Skeletal muscle cell (primary cell): ENCODE measurements around the gene TAF1.
"Not testable (repeated sequence)": the region's sequence is repeated elsewhere in the genome, so short reads cannot be mapped to it uniquely, and the experiment has no call there.

Experiments
- DNase-seq: peaks from one replicate; pipeline ENCODE4 v3.0.0-alpha.2; 2010; ENCODE audit warnings: low read depth
- H3K4me3 ChIP-seq: 2 replicates; pipeline ENCODE4 v1.5.1; 2011; ENCODE audit warnings: low read depth, mild to moderate bottlenecking, control low read depth, low read length, moderate library complexity

TAF1 gene, protein sequence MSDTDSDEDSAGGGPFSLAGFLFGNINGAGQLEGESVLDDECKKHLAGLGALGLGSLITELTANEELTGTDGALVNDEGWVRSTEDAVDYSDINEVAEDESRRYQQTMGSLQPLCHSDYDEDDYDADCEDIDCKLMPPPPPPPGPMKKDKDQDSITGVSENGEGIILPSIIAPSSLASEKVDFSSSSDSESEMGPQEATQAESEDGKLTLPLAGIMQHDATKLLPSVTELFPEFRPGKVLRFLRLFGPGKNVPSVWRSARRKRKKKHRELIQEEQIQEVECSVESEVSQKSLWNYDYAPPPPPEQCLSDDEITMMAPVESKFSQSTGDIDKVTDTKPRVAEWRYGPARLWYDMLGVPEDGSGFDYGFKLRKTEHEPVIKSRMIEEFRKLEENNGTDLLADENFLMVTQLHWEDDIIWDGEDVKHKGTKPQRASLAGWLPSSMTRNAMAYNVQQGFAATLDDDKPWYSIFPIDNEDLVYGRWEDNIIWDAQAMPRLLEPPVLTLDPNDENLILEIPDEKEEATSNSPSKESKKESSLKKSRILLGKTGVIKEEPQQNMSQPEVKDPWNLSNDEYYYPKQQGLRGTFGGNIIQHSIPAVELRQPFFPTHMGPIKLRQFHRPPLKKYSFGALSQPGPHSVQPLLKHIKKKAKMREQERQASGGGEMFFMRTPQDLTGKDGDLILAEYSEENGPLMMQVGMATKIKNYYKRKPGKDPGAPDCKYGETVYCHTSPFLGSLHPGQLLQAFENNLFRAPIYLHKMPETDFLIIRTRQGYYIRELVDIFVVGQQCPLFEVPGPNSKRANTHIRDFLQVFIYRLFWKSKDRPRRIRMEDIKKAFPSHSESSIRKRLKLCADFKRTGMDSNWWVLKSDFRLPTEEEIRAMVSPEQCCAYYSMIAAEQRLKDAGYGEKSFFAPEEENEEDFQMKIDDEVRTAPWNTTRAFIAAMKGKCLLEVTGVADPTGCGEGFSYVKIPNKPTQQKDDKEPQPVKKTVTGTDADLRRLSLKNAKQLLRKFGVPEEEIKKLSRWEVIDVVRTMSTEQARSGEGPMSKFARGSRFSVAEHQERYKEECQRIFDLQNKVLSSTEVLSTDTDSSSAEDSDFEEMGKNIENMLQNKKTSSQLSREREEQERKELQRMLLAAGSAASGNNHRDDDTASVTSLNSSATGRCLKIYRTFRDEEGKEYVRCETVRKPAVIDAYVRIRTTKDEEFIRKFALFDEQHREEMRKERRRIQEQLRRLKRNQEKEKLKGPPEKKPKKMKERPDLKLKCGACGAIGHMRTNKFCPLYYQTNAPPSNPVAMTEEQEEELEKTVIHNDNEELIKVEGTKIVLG (N-terminal part only)

GRCh38 chrX:71365875-71366673 is at the start of gene TAF1:
Gene TAF1 (plus strand): TSS chrX:71366357. CDS start chrX:71366375, 18 bp downstream.
- DNase-seq: peak; percentile 91
- peak within 1 kb of the TSS; percentile 76 for H3K4me3 ChIP-seq

GRCh38 chrX:71316959-71317358 is 49.2 kb upstream of the TAF1 start:
- H3K4me3 ChIP-seq, DNase-seq: not testable (repeated sequence)

DNA sequence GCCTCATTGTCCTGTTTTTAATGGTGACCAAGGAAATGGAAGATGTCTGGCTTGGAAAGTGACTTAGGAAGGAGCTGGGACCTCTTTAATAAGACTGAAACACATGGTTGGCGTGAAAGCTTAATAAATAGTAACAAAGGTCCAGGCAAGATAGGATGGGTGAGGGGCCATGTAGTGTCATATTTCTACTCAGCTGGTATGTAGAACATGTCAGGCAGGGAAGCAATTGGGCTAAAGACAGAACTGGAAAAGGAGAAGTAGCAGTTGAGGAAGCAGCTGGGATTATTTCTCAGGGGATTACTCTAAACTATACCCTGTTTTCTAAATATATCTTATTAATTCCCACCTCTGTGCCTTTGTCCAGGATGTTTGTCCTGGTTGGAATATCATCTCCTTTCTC is 46.0 kb upstream of the TAF1 start:
- H3K4me3 ChIP-seq: no peak overlapping the region
- no peak for DNase-seq

GRCh38 chrX:71321731-71322130 is 44.4 kb upstream of the TAF1 start:
- DNase-seq: no peak
- H3K4me3 ChIP-seq: no peak overlapping the region

GRCh38 chrX:71324452-71324851 is 41.7 kb upstream of the TAF1 start:
- not testable (repeated sequence) for DNase-seq, H3K4me3 ChIP-seq

GRCh38 chrX:71326394-71326793 is 39.8 kb upstream of the TAF1 start:
- DNase-seq: no peak
- H3K4me3 ChIP-seq: no peak overlapping the region

GRCh38 chrX:71349151-71349665 is 16.9 kb upstream of the TAF1 start:
- not testable (repeated sequence) for DNase-seq, H3K4me3 ChIP-seq

DNA sequence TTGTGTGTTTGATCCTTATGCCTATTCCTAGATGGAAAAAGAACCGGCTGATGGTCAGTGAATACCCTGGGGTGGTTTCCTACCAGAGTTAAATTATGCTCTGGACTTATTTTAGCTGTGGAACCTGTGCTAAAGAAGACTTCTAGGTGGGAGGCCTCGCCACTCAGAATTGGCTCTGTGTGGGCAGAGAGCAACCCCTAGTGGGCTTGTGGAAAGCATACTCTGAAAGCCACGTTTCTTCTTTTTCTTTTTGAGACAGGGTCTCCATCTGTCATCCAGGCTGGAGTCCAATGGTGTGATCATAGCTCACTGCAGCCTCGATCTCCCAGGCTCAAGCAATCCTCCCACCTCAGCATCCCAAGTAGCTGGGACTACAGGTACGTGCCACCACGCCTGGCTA is 16.3 kb upstream of the TAF1 start:
- DNase-seq, H3K4me3 ChIP-seq: not testable (repeated sequence)

GRCh38 chrX:71352439-71352838 is 13.7 kb upstream of the TAF1 start:
- H3K4me3 ChIP-seq, DNase-seq: not testable (repeated sequence)

DNA sequence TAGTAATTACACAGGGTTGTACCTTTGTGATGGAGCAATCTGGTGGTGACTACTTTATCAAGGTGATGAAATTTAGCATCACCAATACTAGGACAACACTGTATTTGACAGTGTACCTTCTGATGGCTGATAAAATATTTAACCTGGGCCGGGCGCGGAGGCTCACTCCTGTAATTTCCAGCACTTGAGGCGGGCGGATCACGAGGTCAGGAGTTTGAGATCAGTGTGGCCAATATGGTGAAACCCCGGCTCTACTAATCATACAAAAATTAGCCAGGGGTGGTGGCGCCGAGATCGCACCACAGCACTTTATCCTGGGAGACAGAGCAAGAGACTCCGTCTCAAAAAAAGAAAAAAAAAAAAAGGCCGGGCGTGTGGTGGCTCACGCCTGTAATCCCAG is 1.9 kb upstream of the TAF1 start:
- DNase-seq: no peak
- no peak overlapping the region for H3K4me3 ChIP-seq

DNA sequence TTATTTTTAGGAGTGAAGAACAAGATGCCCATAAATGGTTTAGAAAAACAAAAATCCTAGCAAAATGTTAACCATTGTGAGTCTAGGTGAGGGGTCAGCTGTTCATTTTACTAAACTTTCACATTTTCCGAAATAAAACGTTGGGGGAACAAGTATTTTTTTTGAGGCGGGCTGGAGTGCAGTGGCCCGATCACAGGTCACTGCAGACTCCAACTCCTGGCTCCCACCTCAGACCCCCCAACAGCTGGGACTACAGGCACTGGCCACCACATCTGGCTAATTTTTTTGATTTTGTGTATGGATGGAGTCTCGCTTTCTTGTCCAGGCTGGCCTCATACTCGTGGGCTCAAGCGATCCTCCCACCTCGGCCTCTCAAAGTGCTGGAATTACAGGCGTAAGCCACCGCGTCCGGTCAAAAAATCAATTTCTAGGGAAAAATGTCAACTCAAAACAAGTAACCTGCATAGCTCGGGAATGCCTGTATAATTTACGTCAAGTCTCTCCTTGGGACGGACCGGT is 742 bp upstream of the TAF1 start:
- DNase-seq: no peak
- peak overlapping the region; percentile 63 for H3K4me3 ChIP-seq

DNA sequence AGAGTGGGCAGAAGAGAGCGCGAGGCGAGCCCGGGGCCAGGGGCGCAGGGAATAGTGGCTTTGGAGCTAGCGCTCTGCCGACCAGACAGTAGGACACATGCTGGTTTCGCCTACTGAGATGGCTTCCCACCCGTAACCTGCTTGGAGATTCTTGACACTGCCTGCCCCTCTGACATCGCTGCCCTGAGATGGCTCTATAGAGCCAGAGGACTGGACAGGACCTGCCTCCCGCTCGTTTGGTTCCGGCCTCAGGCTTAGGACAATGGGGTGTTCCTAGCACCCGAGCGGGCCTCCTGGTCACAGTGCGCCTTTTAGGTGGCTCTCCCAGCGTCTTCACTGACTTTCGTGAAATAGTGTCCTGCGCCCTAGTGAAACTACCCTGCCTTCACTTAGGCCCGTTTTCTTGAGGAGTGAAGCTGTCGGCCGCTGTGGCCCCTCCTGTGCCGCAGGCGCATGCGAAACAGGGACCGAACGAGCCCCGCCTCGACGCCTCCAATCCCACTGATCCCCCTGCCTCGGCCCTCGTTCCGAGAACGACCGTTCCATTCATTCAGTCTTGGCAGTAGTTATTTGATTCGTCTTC is 608 bp downstream of the TAF1 start:
- peak overlapping the region; percentile 76 for H3K4me3 ChIP-seq
- DNase-seq: no peak

- DNase-seq: no peak
- H3K4me3 ChIP-seq: peak overlapping the region; percentile 76
Observed at GRCh38 chrX:71367396-71367795, 1.2 kb downstream of the TAF1 start.

- DNase-seq: no peak
- no peak overlapping the region for H3K4me3 ChIP-seq
Observed at GRCh38 chrX:71372388-71372787, 6.2 kb downstream of the TAF1 start.

GRCh38 chrX:71378732-71379131 is 12.6 kb downstream of the TAF1 start:
- no peak overlapping the region for H3K4me3 ChIP-seq
- no peak for DNase-seq

DNA sequence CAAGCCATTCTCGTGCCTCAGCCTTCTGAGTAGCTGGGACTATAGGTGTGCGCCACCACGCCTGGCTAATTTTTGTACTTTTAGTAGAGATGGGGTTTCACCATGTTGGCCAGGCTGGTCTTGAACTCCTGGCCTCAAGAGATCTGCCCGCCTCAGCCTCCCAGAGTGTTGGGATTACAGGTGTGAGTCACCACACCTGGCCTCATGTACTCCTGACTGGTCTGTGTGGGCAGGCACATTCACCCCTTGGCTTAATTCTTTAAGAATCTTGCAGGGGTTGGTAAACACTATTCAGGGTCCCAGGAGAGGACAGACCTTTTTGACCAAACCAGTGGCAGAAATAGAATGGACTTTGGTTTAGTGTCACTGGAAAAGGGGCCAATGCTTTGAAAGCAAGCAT is 25.6 kb downstream of the TAF1 start:
- DNase-seq, H3K4me3 ChIP-seq: not testable (repeated sequence)

GRCh38 chrX:71393919-71394318 is 27.8 kb downstream of the TAF1 start:
- H3K4me3 ChIP-seq: no peak overlapping the region
- no peak for DNase-seq

- no peak overlapping the region for H3K4me3 ChIP-seq
- no peak for DNase-seq
Observed at GRCh38 chrX:71396576-71396975, 30.4 kb downstream of the TAF1 start.
